Measurements from ENCODE around the gene XDH.

Gene XDH

DNA sequence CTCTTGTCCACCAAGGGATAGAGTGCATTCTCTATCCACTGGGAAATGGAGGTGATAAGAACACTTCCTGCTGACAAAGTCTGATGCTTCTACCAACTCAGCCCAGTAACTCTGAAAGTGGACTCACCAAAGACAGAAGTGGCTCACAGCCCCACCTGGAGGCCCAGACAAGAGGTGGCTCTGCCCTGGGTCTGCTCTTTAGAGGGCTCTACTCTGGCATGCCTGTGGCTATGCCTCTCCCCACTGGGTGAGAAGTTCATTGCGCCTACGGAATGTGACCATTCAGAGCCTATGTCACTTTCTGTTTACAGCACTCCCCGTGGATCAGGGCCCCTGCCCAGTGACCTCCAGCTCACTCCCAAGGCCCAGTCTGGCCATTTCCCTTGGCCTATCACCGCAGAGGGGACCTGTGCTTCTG is 13.5 kb upstream of the XDH start:
- peaks cover 8% of the 10 kb centered on the region for H3K4me1 ChIP-seq (ENCODE audit: insufficient read depth, low read length)
- no peak for TF ChIP-seq EZH2 (IDR thresholded peaks at IDR 0.05; ENCODE audit: borderline replicate concordance, low read depth, low read length, severe bottlenecking)
- TF ChIP-seq, protein P1, sequence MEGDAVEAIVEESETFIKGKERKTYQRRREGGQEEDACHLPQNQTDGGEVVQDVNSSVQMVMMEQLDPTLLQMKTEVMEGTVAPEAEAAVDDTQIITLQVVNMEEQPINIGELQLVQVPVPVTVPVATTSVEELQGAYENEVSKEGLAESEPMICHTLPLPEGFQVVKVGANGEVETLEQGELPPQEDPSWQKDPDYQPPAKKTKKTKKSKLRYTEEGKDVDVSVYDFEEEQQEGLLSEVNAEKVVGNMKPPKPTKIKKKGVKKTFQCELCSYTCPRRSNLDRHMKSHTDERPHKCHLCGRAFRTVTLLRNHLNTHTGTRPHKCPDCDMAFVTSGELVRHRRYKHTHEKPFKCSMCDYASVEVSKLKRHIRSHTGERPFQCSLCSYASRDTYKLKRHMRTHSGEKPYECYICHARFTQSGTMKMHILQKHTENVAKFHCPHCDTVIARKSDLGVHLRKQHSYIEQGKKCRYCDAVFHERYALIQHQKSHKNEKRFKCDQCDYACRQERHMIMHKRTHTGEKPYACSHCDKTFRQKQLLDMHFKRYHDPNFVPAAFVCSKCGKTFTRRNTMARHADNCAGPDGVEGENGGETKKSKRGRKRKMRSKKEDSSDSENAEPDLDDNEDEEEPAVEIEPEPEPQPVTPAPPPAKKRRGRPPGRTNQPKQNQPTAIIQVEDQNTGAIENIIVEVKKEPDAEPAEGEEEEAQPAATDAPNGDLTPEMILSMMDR (IDR thresholded peaks at IDR 0.05; ENCODE audit: borderline replicate concordance, extremely low read depth, low read length, poor library complexity, severe bottlenecking): no peak
- H3K4me2 ChIP-seq (ENCODE audit: insufficient read depth, low read length): no peak overlapping the region
- no peaks in the 10 kb centered on the region for H3K36me3 ChIP-seq (ENCODE audit: insufficient read depth, low read length)
- no peak overlapping the region for H2AFZ ChIP-seq (ENCODE audit: low read depth, low read length)
- H3K79me2 ChIP-seq (ENCODE audit: insufficient read depth, low read length): no peaks in the 10 kb centered on the region
- DNase-seq (no peak), ATAC-seq (ENCODE audit: insufficient read depth, low read depth) (no peak)
- H3K27ac ChIP-seq (ENCODE audit: low read length): no peak overlapping the region
- no peak overlapping the region for H3K9ac ChIP-seq (ENCODE audit: low read depth, low read length)
- H3K9me3 ChIP-seq (ENCODE audit: insufficient read depth, low read length, severe bottlenecking): no peaks in the 10 kb centered on the region
- no peak overlapping the region for H3K4me3 ChIP-seq (ENCODE audit: low read depth in 1 of 2, low read length in 2 of 2)
- H3K27me3 ChIP-seq (ENCODE audit: insufficient read depth, low read length, poor library complexity): peaks cover 28% of the 10 kb centered on the region
- H4K20me1 ChIP-seq (ENCODE audit: insufficient read depth, low read length): no peaks in the 10 kb centered on the region

DNA sequence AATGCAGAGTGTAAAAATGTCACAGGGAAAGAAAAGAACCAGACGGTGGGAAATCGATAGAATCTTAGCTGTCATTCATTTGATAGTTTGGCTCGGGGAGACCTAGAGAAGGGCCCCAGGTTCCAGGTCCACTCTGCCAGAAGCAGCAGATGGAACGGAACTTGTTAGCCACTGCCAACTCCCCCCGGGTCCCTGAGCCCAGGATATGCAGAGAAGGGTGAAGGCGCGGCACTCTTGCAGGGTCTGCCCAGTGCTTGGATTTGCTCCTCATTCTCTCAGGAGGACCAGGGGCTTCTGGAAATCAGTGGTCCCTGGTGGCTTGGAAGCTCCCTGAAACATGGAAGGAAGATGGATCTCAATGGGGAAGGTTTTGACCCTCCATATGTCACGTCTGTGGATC is 11.6 kb upstream of the XDH start:
- no peak overlapping the region for H3K4me3 ChIP-seq (ENCODE audit: low read depth in 1 of 2, low read length in 2 of 2)
- H3K4me2 ChIP-seq (ENCODE audit: insufficient read depth, low read length): no peak overlapping the region
- ATAC-seq (ENCODE audit: insufficient read depth, low read depth): no peak
- no peaks in the 10 kb centered on the region for H3K36me3 ChIP-seq (ENCODE audit: insufficient read depth, low read length)
- H3K4me1 ChIP-seq (ENCODE audit: insufficient read depth, low read length): peaks cover 8% of the 10 kb centered on the region
- TF ChIP-seq, protein P1 (IDR thresholded peaks at IDR 0.05; ENCODE audit: borderline replicate concordance, extremely low read depth, low read length, poor library complexity, severe bottlenecking): no peak
- no peak for TF ChIP-seq EZH2 (IDR thresholded peaks at IDR 0.05; ENCODE audit: borderline replicate concordance, low read depth, low read length, severe bottlenecking)
- H3K27ac ChIP-seq (ENCODE audit: low read length): no peak overlapping the region
- peaks cover 24% of the 10 kb centered on the region for H3K27me3 ChIP-seq (ENCODE audit: insufficient read depth, low read length, poor library complexity)
- H2AFZ ChIP-seq (ENCODE audit: low read depth, low read length): no peak overlapping the region
- H3K79me2 ChIP-seq (ENCODE audit: insufficient read depth, low read length): no peaks in the 10 kb centered on the region
- H3K9me3 ChIP-seq (ENCODE audit: insufficient read depth, low read length, severe bottlenecking): no peaks in the 10 kb centered on the region
- no peak for DNase-seq
- no peaks in the 10 kb centered on the region for H4K20me1 ChIP-seq (ENCODE audit: insufficient read depth, low read length)
- no peak overlapping the region for H3K9ac ChIP-seq (ENCODE audit: low read depth, low read length)

DNA sequence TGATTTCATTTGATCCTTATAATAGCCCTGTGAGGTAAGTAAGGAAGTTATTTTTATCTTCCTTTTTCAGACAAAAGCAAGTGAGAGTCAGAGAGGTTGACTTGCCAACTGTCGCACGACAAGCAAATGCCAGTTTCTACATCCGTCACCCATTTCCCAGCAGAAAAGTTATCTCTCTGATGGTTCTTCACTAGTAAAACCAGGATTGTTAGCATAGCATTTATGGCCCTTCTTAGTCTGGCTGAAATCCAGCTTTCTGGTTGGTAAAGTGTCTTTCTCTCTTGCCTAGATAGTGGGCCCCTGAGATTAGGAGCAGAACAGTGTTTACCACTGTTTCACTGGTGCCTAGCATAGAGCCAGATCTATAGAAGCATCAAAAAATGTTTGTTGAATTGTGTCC is 7.1 kb upstream of the XDH start:
- H4K20me1 ChIP-seq (ENCODE audit: insufficient read depth, low read length): no peaks in the 10 kb centered on the region
- no peak overlapping the region for H3K4me2 ChIP-seq (ENCODE audit: insufficient read depth, low read length)
- no peak overlapping the region for H2AFZ ChIP-seq (ENCODE audit: low read depth, low read length)
- no peak overlapping the region for H3K27ac ChIP-seq (ENCODE audit: low read length)
- TF ChIP-seq EZH2 (IDR thresholded peaks at IDR 0.05; ENCODE audit: borderline replicate concordance, low read depth, low read length, severe bottlenecking): no peak
- TF ChIP-seq, protein P1 (IDR thresholded peaks at IDR 0.05; ENCODE audit: borderline replicate concordance, extremely low read depth, low read length, poor library complexity, severe bottlenecking): no peak
- peaks cover 16% of the 10 kb centered on the region for H3K9me3 ChIP-seq (ENCODE audit: insufficient read depth, low read length, severe bottlenecking)
- no peak overlapping the region for H3K9ac ChIP-seq (ENCODE audit: low read depth, low read length)
- no peak overlapping the region for H3K4me3 ChIP-seq (ENCODE audit: low read depth in 1 of 2, low read length in 2 of 2)
- no peaks in the 10 kb centered on the region for H3K4me1 ChIP-seq (ENCODE audit: insufficient read depth, low read length)
- DNase-seq (no peak), ATAC-seq (ENCODE audit: insufficient read depth, low read depth) (no peak)
- no peaks in the 10 kb centered on the region for H3K36me3 ChIP-seq (ENCODE audit: insufficient read depth, low read length)
- H3K27me3 ChIP-seq (ENCODE audit: insufficient read depth, low read length, poor library complexity): no peaks in the 10 kb centered on the region
- H3K79me2 ChIP-seq (ENCODE audit: insufficient read depth, low read length): no peaks in the 10 kb centered on the region

DNA sequence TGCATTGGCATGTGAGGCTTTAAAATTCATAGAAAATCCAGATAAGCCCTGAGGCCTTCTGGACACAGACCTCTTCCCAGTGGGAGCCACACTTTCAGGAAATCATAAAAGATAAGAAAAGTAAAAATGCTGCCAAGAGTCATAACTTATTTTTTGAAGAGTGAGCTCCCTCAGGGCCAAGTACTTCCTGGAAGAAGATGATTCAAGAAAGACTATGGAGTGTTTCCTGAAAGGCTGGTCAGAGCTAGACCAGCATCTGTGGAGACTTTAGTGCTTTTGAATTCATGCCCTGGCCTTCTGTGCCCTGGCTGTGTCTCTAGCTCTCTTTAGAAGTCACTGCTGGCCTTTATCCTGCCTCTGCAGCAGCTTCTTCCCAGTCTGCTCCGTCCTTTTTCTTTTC is 6.4 kb upstream of the XDH start:
- H3K4me2 ChIP-seq (ENCODE audit: insufficient read depth, low read length): no peak overlapping the region
- no peaks in the 10 kb centered on the region for H3K79me2 ChIP-seq (ENCODE audit: insufficient read depth, low read length)
- no peak overlapping the region for H3K27ac ChIP-seq (ENCODE audit: low read length)
- TF ChIP-seq, protein P1 (IDR thresholded peaks at IDR 0.05; ENCODE audit: borderline replicate concordance, extremely low read depth, low read length, poor library complexity, severe bottlenecking): no peak
- no peak for TF ChIP-seq EZH2 (IDR thresholded peaks at IDR 0.05; ENCODE audit: borderline replicate concordance, low read depth, low read length, severe bottlenecking)
- H3K4me1 ChIP-seq (ENCODE audit: insufficient read depth, low read length): no peaks in the 10 kb centered on the region
- H3K27me3 ChIP-seq (ENCODE audit: insufficient read depth, low read length, poor library complexity): no peaks in the 10 kb centered on the region
- no peak overlapping the region for H2AFZ ChIP-seq (ENCODE audit: low read depth, low read length)
- DNase-seq: no peak
- peaks cover 16% of the 10 kb centered on the region for H3K9me3 ChIP-seq (ENCODE audit: insufficient read depth, low read length, severe bottlenecking)
- no peak for ATAC-seq (ENCODE audit: insufficient read depth, low read depth)
- no peak overlapping the region for H3K9ac ChIP-seq (ENCODE audit: low read depth, low read length)
- no peaks in the 10 kb centered on the region for H4K20me1 ChIP-seq (ENCODE audit: insufficient read depth, low read length)
- H3K36me3 ChIP-seq (ENCODE audit: insufficient read depth, low read length): no peaks in the 10 kb centered on the region
- H3K4me3 ChIP-seq (ENCODE audit: low read depth in 1 of 2, low read length in 2 of 2): no peak overlapping the region

Measured in DND-41 (cell line).